ENCODE results near the gene TMEM163.

- TF ChIP-seq CTCF (IDR thresholded peaks at IDR 0.05) (no peak), POLR2A (IDR thresholded peaks at IDR 0.05) (no peak)
Observed at GRCh38 chr2:134500211-134500935, 218.4 kb downstream of the TMEM163 start.

All from thyroid gland (tissue), 4 donors.